Dedifferentiated amniotic fluid mesenchymal stem cell (primary cell): Measurements from ENCODE around the gene PLEKHA6.
"Not testable (repeated sequence)": the region's sequence is repeated elsewhere in the genome, so short reads cannot be mapped to it uniquely, and the experiment has no call there.

Experiments used
- DNase-seq: peaks from one replicate; pipeline ENCODE4 v3.0.0-alpha.2; 2016; ENCODE audit errors: extremely low spot score

The PLEKHA6 gene

GRCh38 chr1:204316164-204316563 is 43.6 kb downstream of the PLEKHA6 start:
- no peak for DNase-seq

- no peak for DNase-seq
Observed at GRCh38 chr1:204314893-204315658, 44.7 kb downstream of the PLEKHA6 start.

DNA sequence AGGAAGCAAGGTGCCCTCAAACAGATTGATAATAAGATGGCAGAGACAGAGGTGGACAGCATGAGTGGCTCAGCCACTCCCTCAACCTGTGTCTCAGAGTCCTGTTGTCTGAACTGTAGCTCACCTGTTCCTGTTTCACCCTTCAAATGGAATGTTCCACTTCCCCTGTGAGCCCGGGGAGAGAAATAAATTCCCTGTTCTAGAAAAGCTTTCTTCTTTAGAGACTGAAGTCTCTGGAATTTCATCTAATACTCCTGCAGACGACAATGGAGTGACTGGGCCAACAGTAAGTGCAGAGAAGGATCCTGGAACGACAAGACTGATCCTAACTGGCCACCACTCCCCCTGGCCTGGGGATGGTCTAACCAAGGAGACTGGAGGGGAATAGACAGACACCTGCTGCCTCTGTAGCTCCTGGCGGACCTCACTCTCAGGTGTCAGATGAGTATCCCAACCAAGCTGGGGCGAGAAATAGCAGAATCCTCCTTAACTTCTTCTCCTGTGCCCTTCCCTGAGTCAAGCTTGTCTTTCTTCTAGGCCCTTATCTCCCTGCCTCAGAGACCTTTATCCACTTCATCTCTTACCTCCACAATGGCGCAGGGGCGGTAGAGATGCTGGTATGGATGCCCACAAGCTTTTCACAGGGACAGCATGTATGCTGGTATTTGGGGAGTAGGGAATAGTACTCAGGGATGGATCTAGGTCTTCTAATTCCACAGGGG is 45.4 kb downstream of the PLEKHA6 start:
- no peak for DNase-seq

DNA sequence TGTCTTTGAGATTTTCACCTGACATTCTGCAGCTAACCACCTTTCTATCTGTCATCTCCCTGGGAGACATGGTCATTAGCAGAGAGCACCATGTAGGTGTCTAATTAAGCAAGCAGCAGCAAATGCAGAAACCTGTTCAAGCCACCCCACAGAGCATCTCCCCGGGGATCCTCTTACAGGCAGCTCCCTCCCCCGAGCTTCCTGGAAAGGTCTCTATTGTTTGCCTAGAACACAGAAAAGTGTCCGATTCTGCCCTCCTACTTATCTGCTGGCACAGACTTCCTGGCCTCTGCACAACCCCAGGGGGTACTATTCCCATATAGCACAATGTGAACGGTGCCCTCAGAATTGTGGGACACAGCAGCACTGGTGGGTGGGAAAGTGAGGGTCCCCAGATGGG is 46.1 kb downstream of the PLEKHA6 start:
- DNase-seq, result no peak

DNA sequence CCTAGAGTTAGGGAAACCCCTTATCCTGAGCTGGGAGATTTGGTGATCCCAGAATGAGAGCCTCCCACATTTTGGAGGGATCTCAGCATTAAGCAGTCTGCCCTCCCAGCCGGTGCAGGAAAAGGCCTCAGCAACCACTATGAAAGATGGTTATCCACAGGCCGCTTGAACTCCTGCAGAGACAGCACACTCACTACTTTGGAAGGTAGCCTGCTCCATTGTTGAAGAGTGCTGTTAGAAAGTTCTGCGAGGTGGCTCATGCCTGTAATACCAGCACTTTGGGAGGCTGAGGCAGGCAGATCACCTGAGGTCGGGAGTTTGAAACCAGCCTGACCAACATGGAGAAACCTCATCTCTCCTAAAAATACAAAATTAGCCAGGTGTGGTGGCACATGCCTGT is 48.8 kb downstream of the PLEKHA6 start:
- not testable (repeated sequence) for DNase-seq

- DNase-seq, result no peak
Observed at GRCh38 chr1:204308023-204308628, 51.6 kb downstream of the PLEKHA6 start.

DNA sequence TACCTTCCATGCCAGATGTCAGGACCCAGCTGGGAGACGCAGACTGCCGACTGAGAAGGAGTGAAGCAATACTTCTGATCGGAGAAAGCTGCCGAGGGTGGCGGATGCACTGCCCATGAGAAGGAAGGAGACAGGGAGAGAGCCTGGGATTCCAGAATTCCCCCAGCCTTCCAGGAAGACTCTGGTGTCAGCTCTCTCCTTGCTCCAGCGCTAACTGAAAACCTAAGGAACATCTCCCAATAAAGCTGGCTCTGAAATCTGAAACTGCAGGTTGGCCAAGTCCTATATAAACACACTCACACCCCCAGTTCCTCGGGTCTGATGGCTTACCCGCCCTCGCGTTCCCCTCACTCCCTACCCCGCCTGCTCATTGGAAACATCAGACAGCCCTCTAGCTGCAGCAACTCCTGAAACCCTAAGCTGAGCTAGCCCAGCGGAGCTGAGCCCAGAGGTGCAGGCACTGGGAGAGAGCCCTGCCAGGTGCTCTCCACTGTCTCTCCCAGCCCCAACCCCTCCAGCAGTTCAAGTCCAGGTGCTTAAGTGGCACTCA is 52.3 kb downstream of the PLEKHA6 start:
- DNase-seq, result peak; percentile 40

- no peak for DNase-seq
Observed at GRCh38 chr1:204306076-204306475, 53.7 kb downstream of the PLEKHA6 start.

DNA sequence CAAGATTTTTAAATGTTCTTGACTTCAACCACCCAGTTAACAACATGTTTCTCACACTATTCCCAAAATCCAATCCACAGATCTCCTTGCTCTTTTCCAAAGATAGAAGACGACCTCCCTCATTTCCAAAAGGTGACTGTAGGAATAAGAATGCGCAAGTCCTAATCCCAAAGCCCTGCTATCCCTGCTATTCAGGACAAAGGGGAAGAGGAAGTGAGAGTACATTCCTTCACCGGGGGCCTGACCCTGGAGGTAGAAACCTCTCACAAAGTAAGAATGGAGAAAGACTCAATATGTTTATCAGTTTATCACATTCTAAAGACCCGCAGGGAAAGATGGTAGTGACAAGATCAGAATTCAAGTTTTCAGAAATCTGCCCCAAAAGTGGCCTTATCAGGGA is 55.7 kb downstream of the PLEKHA6 start:
- no peak for DNase-seq

GRCh38 chr1:204302769-204303168 is 57.0 kb downstream of the PLEKHA6 start:
- no peak for DNase-seq

- DNase-seq, result no peak
Observed at GRCh38 chr1:204301171-204301957, 58.4 kb downstream of the PLEKHA6 start.

- no peak for DNase-seq
Observed at GRCh38 chr1:204299814-204300365, 59.8 kb downstream of the PLEKHA6 start.

- DNase-seq, result peak; percentile 81
Observed at GRCh38 chr1:204296431-204296988, 63.2 kb downstream of the PLEKHA6 start.

- no peak for DNase-seq
Observed at GRCh38 chr1:204295671-204296070, 64.1 kb downstream of the PLEKHA6 start.

- DNase-seq, result peak; percentile 94
Observed at GRCh38 chr1:204294357-204294756, 65.4 kb downstream of the PLEKHA6 start.

GRCh38 chr1:204293605-204294337 is 66.0 kb downstream of the PLEKHA6 start:
- DNase-seq, result no peak

DNA sequence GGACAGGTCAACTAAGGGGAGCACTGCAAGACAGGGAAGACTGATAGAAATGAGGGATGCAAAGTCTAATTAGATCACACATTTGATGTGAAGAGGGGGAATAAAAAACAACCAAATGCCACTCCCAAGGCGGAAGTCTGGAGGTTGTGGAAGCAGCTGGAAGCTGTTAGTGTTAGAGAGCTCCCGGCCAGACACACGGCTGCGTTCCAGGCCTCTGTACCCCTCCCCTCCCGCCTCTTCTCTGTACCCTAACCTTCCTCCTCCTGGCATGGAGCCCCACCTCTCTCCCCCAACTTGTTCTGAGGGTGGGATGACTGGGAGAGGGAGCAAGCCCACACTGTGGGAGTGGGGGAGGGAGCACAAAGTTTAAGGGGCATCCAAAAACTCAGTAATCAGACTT is 67.0 kb downstream of the PLEKHA6 start:
- DNase-seq, result no peak

GRCh38 chr1:204289280-204289679 is 70.4 kb downstream of the PLEKHA6 start:
- no peak for DNase-seq

DNA sequence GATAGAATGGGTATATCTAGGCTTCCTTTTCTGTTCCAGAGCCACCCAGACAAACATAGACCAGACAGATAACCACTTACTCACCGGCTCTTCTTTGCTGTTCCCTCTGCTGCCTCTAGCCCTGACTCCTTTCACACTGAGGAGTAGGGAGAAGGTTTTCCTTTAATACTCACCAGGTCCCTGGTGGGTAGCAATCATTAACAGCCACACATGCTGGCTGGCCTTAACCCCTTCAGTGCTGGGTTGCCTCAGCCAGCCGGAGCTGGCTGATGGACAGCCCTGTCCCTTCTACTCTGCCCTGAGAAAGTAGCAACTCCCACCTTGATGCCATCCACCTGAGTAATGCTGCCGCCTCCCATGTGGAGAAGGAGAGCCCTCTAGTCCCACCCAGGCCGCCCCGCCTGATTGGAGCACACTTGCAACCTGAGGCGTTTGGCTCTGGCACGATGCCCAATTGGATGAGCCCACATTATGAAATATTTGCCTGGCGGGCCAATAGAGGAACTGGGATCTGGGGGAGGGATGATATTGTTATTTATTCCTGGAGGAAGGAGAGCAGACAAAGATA is 71.6 kb downstream of the PLEKHA6 start:
- no peak for DNase-seq

DNA sequence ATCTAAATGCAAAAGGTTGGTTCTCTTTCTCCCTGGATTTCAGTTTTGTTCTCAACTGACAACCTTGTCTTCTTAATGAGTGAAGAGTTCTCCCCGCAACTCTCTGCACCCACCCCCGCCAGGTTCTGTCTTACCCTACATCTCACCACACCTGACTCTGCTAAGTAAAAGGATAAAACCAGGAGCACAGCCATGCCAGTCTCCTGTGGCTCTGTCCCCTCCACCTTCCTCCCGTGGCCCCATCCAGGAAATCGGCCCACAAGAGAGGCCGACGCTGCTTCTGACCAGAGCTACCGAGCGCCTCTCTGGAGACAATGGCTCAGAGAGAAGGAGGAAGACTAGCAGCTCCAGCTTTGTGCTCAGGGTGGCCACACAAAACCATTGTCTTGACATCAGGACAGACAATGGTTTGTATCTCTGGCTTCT is 72.2 kb downstream of the PLEKHA6 start:
- DNase-seq, result no peak
